H1 (cell line): ENCODE measurements around the gene C11orf71.

Source experiments
- CTCF ChIP-seq, 3 experiments: IDR thresholded peaks; 1 replicate in 2 of 3; 2 replicates in 1 of 3; pipeline versions ENCODE4 v1.5.1 to v1.6.1; 2011; ENCODE audit warnings: low read length in 3 of 3, mild to moderate bottlenecking in 3 of 3, inconsistent platforms in 2 of 3, low read depth in 1 of 3, moderate library complexity in 1 of 3; ENCODE audit not compliant: insufficient read depth in 1 of 3; ENCODE audit errors: control extremely low read depth in 1 of 3
- EP300 ChIP-seq, 2 experiments: IDR thresholded peaks; 1 replicate in 1 of 2; 2 replicates in 1 of 2; pipeline ENCODE4 v1.6.1; 2011 to 2012; ENCODE audit warnings: low read depth in 2 of 2, low read length in 2 of 2, mild to moderate bottlenecking in 2 of 2, borderline replicate concordance in 1 of 2, inconsistent platforms in 1 of 2, moderate library complexity in 1 of 2
- EZH2 ChIP-seq: fragments of 200-600 bp; sonication (generic); IDR thresholded peaks from 2 replicates; pipeline ENCODE4 v1.7.1; 2012; ENCODE audit warnings: low read depth, mild to moderate bottlenecking, moderate library complexity, low read length, inconsistent platforms; ENCODE audit not compliant: severe bottlenecking
- GABPA ChIP-seq: IDR thresholded peaks from 2 replicates; pipeline ENCODE4 v1.6.1; 2011; ENCODE audit warnings: mild to moderate bottlenecking, low read length, moderate library complexity, borderline replicate concordance; ENCODE audit not compliant: insufficient read depth
- MAFK ChIP-seq: IDR thresholded peaks from 2 replicates; pipeline ENCODE4 v1.6.1; 2012; ENCODE audit warnings: low read depth, mild to moderate bottlenecking, improper control_type of control experiment, low read length
- POLR2A ChIP-seq, 2 experiments: IDR thresholded peaks; 1 replicate in 1 of 2; 2 replicates in 1 of 2; pipeline ENCODE4 v1.6.1; 2011; ENCODE audit warnings: low read depth in 2 of 2, low read length in 2 of 2, mild to moderate bottlenecking in 2 of 2; ENCODE audit errors: control extremely low read depth in 1 of 2
- POLR2AphosphoS5 ChIP-seq: IDR thresholded peaks from 2 replicates; pipeline ENCODE4 v1.6.1; 2011; ENCODE audit warnings: low read depth, low read length
- SP2 ChIP-seq: IDR thresholded peaks from 2 replicates; pipeline ENCODE4 v1.6.1; 2012; ENCODE audit warnings: mild to moderate bottlenecking, low read length, inconsistent platforms
- TAF1 ChIP-seq: IDR thresholded peaks from 2 replicates; pipeline ENCODE4 v1.6.1; 2011; ENCODE audit warnings: mild to moderate bottlenecking, low read depth, low read length
- TAF7 ChIP-seq: optimal IDR thresholded peaks from 2 replicates; pipeline ENCODE3; 2011; ENCODE audit warnings: low read depth, mild to moderate bottlenecking, inconsistent platforms, low read length, moderate library complexity, borderline replicate concordance
- TEAD4 ChIP-seq: IDR thresholded peaks from 2 replicates; pipeline ENCODE4 v1.6.1; 2012; ENCODE audit warnings: low read depth, low read length, inconsistent platforms, mixed read lengths
- ZNF274 ChIP-seq: IDR thresholded peaks from 2 replicates; pipeline ENCODE4 v1.7.0; 2012; ENCODE audit warnings: low read length, borderline replicate concordance; ENCODE audit errors: extremely low read depth

GRCh38 chr11:114447892-114448291 lies 47.6 kb upstream of the C11orf71 start:
- TF ChIP-seq CTCF (IDR thresholded peaks at IDR 0.05; ENCODE audit: control extremely low read depth in 1 of 3, insufficient read depth in 1 of 3, low read depth in 1 of 3, low read length in 3 of 3): no peak
- TF ChIP-seq POLR2A (IDR thresholded peaks at IDR 0.05; ENCODE audit: control extremely low read depth in 1 of 2, low read depth in 2 of 2, low read length in 2 of 2): no peak
- no peak for TF ChIP-seq POLR2AphosphoS5
- no peak for TF ChIP-seq ZNF274
- TF ChIP-seq EZH2: no peak
- no peak for TF ChIP-seq TAF1
- no peak for TF ChIP-seq SP2
- TF ChIP-seq EP300 (IDR thresholded peaks at IDR 0.05; ENCODE audit: borderline replicate concordance in 1 of 2, low read depth in 2 of 2, low read length in 2 of 2): no peak
- TF ChIP-seq TAF7: no peak
- TF ChIP-seq TEAD4: no peak
- TF ChIP-seq MAFK: no peak
- no peak for TF ChIP-seq GABPA
